Smooth muscle cell (in vitro differentiated cells): Measurements from ENCODE around the gene HOXD11. TPM values are rescaled to one million over a fixed set of nuclear protein-coding genes. Genes with fewer than 3 reads are reported as not detected.

Source experiments
- DNase-seq: peaks from one replicate; lab custom pipeline; 2025; ENCODE audit not compliant: unreplicated experiment; lab: John Stamatoyannopoulos, UW
- H2AFZ ChIP-seq: fragments of 200-600 bp; sonication (generic); 2 replicates; pipeline ENCODE4 v1.6.0; 2016; ENCODE audit warnings: antibody characterized with exemption, low read depth, mild to moderate bottlenecking
- H3F3A ChIP-seq: fragments of 200-600 bp; sonication (generic); 2 replicates; pipeline ENCODE4 v1.6.0; 2017; ENCODE audit warnings: antibody characterized with exemption, low read depth
- H3K27ac ChIP-seq: fragments of 200-600 bp; sonication (generic); 2 replicates; pipeline ENCODE4 v1.5.1; 2016; ENCODE audit warnings: low read depth, mild to moderate bottlenecking
- H3K27me3 ChIP-seq: fragments of 200-600 bp; sonication (generic); 2 replicates; pipeline ENCODE4 v1.6.1; 2016; ENCODE audit warnings: low read depth, mild to moderate bottlenecking
- H3K36me3 ChIP-seq: fragments of 200-600 bp; sonication (generic); 2 replicates; pipeline ENCODE4 v1.5.1; 2016; ENCODE audit warnings: low read depth
- H3K4me1 ChIP-seq: fragments of 200-600 bp; sonication (generic); 2 replicates; pipeline ENCODE4 v1.5.1; 2016; ENCODE audit warnings: low read depth
- H3K4me2 ChIP-seq: fragments of 200-600 bp; sonication (generic); 2 replicates; pipeline ENCODE4 v1.6.0; 2016; ENCODE audit warnings: mild to moderate bottlenecking
- H3K4me3 ChIP-seq: fragments of 200-600 bp; sonication (generic); 2 replicates; pipeline ENCODE4 v1.5.1; 2016; ENCODE audit warnings: mild to moderate bottlenecking
- H3K79me2 ChIP-seq: fragments of 200-600 bp; sonication (generic); 2 replicates; pipeline ENCODE4 v1.6.0; 2016; ENCODE audit warnings: low read depth, mild to moderate bottlenecking
- H3K9ac ChIP-seq: fragments of 200-600 bp; sonication (generic); 2 replicates; pipeline ENCODE4 v1.6.0; 2016; ENCODE audit warnings: low read depth
- H3K9me3 ChIP-seq: fragments of 200-600 bp; sonication (generic); replicated peaks from 2 replicates; pipeline ENCODE4 v1.5.1; 2016; ENCODE audit warnings: low read depth
- H4K20me1 ChIP-seq: fragments of 200-600 bp; sonication (generic); 2 replicates; pipeline ENCODE4 v1.6.0; 2016; ENCODE audit warnings: low read depth
- CTCF ChIP-seq: fragments of 200-600 bp; sonication (generic); IDR thresholded peaks from 2 replicates; pipeline ENCODE4 v1.5.1; 2017; ENCODE audit warnings: borderline replicate concordance, mild to moderate bottlenecking, antibody characterized with exemption; ENCODE audit not compliant: insufficient read depth, poor library complexity, severe bottlenecking
- WGBS: methylation state at CpG from one replicate; pipeline ENCODE4 v1.1.7; 2016; ENCODE audit warnings: low lambda C conversion rate; 5-methylcytosine and 5-hydroxymethylcytosine counted together
- polyA plus RNA-seq: library from polyadenylated mRNA; unstranded; fragments of >200 nt; fragmentation: Nextera tagmentation; extraction: Ambion mirVana; gene quantifications from 2 replicates; pipeline ENCODE4 v1.2.1, GENCODE V29; 2016
- total RNA-seq: library from RNA; depleted of rRNA; stranded (reverse); fragments of >200 nt; gene quantifications from 2 replicates; pipeline ENCODE4 v1.2.3, GENCODE V29; 2014

Gene HOXD11
- total and polyA plus RNA-seq, 2 experiments from 2014 or later, result 4.4 to 7.9 TPM

- H3K4me2 ChIP-seq, result no peak overlapping the region
Observed at GRCh38 chr2:176124110-176124946, 17.2 kb downstream of the HOXD11 start.

GRCh38 chr2:176124947-176125771 lies 18.1 kb downstream of the HOXD11 start:
- no peaks in the 10 kb centered on the region for H3F3A ChIP-seq
- no peaks in the 10 kb centered on the region for H3K9me3 ChIP-seq
- no peak overlapping the region for H3K4me2 ChIP-seq
- WGBS, result 46% methylated on average over 8 of the region's 9 CpGs
- no peaks in the 10 kb centered on the region for H3K36me3 ChIP-seq
- no peak overlapping the region for H2AFZ ChIP-seq
- DNase-seq, result no peak
- peaks cover 98% of the 10 kb centered on the region for H3K27me3 ChIP-seq
- no peak overlapping the region for H3K4me3 ChIP-seq
- no peak overlapping the region for H3K9ac ChIP-seq
- peaks cover 7% of the 10 kb centered on the region for H3K4me1 ChIP-seq
- no peaks in the 10 kb centered on the region for H3K79me2 ChIP-seq
- H4K20me1 ChIP-seq, result peaks cover 43% of the 10 kb centered on the region
- no peak overlapping the region for H3K27ac ChIP-seq
- TF ChIP-seq CTCF, result no peak

More at GRCh38 chr2:176124110-176124946, 17.2 kb downstream of the HOXD11 start:
- Histone ChIP-seq H3K9ac (no peak overlapping the region), H3K79me2 (no peaks in the 10 kb centered on the region), H3K9me3 (no peaks in the 10 kb centered on the region), H3F3A (no peaks in the 10 kb centered on the region), H4K20me1 (peaks cover 51% of the 10 kb centered on the region), H3K4me1 (peaks cover 3% of the 10 kb centered on the region), H3K27ac (no peak overlapping the region), H2AFZ (no peak overlapping the region), H3K27me3 (peaks cover 100% of the 10 kb centered on the region), H3K36me3 (no peaks in the 10 kb centered on the region), H3K4me3 (no peak overlapping the region)
- 45% methylated on average over 32 of the region's 34 CpGs for WGBS
- DNase-seq, result no peak
- TF ChIP-seq CTCF, result no peak

- Histone ChIP-seq H3F3A (no peaks in the 10 kb centered on the region), H3K9ac (no peak overlapping the region), H2AFZ (no peak overlapping the region), H3K9me3 (no peaks in the 10 kb centered on the region), H3K4me3 (no peak overlapping the region), H3K27ac (no peak overlapping the region), H3K27me3 (peaks cover 98% of the 10 kb centered on the region), H3K4me2 (no peak overlapping the region), H3K79me2 (no peaks in the 10 kb centered on the region), H3K36me3 (no peaks in the 10 kb centered on the region), H3K4me1 (peaks cover 7% of the 10 kb centered on the region), H4K20me1 (peaks cover 38% of the 10 kb centered on the region)
- DNase-seq, result no peak
- no peak for TF ChIP-seq CTCF
- WGBS, result 39% methylated on average over 6 of the region's 6 CpGs
Observed at GRCh38 chr2:176125772-176126054, 18.6 kb downstream of the HOXD11 start.
